ENCODE measurements around the gene ZDHHC9. TPM values are rescaled to one million over a fixed set of nuclear protein-coding genes. Genes with fewer than 3 reads are reported as not detected.

ZDHHC9 gene
- total RNA-seq, 1 donor from 2014 or later: 37.8 TPM

DNA sequence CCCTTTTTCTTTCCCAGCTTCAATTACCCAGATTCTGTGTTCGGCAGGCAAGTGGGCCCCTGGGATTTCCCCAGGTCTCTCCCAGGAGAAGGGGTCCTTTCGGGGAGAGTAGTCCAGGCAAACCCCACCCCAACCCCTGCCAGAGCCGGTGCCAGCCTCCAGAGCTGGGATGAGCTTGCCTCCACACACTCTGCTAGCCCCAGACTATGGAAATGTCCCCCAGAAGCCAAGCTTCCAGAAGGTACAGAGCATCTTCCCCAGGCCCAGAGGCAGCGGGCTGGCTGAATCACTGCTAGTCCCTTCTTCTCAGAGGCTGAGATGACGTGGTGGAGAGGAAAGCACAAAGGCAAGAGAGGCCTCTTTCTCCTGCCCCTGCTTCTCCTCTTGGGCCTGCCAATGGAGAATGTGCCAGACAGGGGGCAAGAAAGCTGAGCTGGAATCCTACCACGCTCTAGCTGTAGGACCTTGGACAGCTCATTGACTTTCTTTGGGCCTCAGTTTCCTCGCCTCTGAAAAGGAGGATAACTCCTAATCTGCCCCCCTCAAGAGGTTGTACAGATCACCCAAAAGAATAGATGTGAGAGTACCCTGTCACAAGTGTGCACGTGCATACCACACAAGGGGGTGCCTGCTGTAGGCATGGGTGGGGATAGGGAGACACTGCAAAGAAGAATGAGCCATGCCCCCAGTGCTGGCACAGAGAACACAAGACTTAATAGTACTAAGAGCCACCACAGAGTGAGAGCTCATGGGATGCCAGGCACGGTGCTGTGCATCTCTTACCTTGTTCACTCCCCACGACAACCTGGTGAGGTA, 61.8 kb downstream of the ZDHHC9 start:
- TF ChIP-seq, protein P1, sequence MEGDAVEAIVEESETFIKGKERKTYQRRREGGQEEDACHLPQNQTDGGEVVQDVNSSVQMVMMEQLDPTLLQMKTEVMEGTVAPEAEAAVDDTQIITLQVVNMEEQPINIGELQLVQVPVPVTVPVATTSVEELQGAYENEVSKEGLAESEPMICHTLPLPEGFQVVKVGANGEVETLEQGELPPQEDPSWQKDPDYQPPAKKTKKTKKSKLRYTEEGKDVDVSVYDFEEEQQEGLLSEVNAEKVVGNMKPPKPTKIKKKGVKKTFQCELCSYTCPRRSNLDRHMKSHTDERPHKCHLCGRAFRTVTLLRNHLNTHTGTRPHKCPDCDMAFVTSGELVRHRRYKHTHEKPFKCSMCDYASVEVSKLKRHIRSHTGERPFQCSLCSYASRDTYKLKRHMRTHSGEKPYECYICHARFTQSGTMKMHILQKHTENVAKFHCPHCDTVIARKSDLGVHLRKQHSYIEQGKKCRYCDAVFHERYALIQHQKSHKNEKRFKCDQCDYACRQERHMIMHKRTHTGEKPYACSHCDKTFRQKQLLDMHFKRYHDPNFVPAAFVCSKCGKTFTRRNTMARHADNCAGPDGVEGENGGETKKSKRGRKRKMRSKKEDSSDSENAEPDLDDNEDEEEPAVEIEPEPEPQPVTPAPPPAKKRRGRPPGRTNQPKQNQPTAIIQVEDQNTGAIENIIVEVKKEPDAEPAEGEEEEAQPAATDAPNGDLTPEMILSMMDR (IDR thresholded peaks at IDR 0.05; ENCODE audit: unreplicated experiment): no peak
- no peak for DNase-seq (ENCODE audit: low spot score)
- Mint-ChIP-seq H3K27me3 (ENCODE audit: unreplicated experiment) (peaks cover 7% of the 10 kb centered on the region), H3K27ac (ENCODE audit: unreplicated experiment) (no peak overlapping the region), H3K9me3 (ENCODE audit: unreplicated experiment) (no peaks in the 10 kb centered on the region), H3K4me3 (ENCODE audit: unreplicated experiment) (no peak overlapping the region), H3K36me3 (ENCODE audit: low read depth, unreplicated experiment) (peaks cover 6% of the 10 kb centered on the region), H3K4me1 (ENCODE audit: unreplicated experiment) (peaks cover 7% of the 10 kb centered on the region)

DNA sequence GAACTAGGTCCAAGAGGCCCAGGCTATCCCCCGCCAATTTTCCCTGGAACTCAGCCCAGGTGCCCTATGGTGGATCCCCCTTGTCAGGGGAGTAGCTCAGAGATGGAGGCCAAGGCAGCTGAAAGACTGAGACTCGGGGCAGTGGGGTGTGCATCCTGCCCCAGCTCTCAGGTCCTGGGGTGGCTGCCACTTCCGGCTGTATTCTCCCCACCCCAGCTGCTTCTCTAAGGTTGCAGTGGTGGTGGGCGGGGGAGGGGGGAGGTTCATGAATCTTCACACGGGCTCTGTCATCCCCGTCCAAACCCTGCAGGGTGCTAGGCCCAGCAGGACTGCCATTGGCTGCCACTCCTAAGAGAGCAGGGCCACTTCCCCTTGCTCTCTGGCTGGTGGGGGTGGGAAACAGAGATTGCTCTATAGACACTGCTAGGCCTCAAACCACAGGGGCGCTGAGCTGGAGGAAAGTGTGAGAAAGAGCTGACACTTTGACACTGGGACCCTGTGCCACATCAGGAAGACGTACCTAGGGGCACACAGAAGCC, 62.5 kb downstream of the ZDHHC9 start:
- TF ChIP-seq, protein P1 (IDR thresholded peaks at IDR 0.05; ENCODE audit: unreplicated experiment): no peak
- no peak for DNase-seq (ENCODE audit: low spot score)
- H3K36me3 Mint-ChIP-seq (ENCODE audit: low read depth, unreplicated experiment): peaks cover 6% of the 10 kb centered on the region
- peaks cover 7% of the 10 kb centered on the region for H3K27me3 Mint-ChIP-seq (ENCODE audit: unreplicated experiment)
- H3K4me1 Mint-ChIP-seq (ENCODE audit: unreplicated experiment): peaks cover 7% of the 10 kb centered on the region
- H3K27ac Mint-ChIP-seq (ENCODE audit: unreplicated experiment): no peak overlapping the region
- H3K9me3 Mint-ChIP-seq (ENCODE audit: unreplicated experiment): no peaks in the 10 kb centered on the region
- no peak overlapping the region for H3K4me3 Mint-ChIP-seq (ENCODE audit: unreplicated experiment)

DNA sequence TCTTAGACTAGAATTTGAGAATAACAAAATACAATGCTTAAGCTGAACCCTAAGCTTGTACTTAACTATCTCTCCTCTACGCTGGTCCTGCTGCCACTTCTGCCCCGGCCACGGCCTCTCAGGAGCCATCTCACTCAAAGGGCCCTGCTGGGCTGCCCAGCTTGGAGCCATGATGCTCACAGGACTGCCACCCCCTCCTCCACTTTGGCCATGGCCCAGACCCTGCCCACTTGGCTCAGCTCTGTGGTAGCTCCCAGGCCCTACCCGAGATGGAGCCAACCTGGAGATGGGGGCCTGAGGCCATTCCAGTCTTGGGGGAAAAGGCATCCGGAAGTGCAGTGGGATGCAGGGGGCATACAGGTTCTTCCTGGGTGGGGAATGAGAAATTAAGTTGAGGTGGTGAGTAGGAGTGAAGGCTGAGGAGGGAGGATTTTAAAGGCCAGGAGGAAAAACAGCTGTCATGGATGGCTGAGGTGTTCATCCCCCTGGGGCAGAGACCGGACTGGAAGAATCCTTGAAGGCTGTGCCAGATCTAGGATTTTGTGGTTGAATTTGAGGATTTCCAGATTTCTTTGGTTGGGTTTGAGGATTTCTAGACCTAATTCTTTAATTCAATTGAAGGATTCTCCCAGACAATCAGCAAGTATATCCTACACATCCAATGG, 63.1 kb downstream of the ZDHHC9 start:
- TF ChIP-seq, protein P1 (IDR thresholded peaks at IDR 0.05; ENCODE audit: unreplicated experiment): no peak
- Mint-ChIP-seq H3K4me1 (ENCODE audit: unreplicated experiment) (peaks cover under 1% of the 10 kb centered on the region), H3K27me3 (ENCODE audit: unreplicated experiment) (peaks cover 7% of the 10 kb centered on the region)

DNA sequence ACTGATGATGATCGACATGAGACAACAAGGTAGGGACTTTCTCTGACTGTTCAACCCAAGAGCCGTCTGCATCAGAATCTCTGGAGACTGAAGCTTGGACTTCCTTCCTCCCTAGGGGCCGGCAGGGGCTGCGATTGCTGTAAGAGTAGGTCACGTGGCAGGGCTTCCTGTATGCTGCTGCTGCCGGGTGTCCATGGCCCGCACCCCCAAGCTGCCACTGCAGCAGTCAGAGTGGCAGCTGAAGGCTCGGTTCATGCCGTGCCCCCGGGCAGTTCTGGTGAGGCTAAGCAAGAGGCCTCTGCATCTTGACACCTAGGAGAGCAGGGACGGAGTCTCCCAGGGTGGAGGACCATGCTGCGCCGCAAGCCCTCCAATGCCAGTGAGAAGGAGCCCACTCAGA, 63.9 kb downstream of the ZDHHC9 start, which contains the start of gene SASH3:
Gene SASH3 (plus strand): TSS at position 203 of the 400 bp plus-strand sequence. CDS start 149 bp downstream, at position 352.
- H3K4me3 Mint-ChIP-seq (ENCODE audit: unreplicated experiment): no peak within 1 kb of the TSS
- no peak for DNase-seq (ENCODE audit: low spot score)
- peaks cover 7% of the 10 kb centered on the region for H3K27me3 Mint-ChIP-seq (ENCODE audit: unreplicated experiment)
- peaks cover 6% of the 10 kb centered on the region for H3K36me3 Mint-ChIP-seq (ENCODE audit: low read depth, unreplicated experiment)
- H3K27ac Mint-ChIP-seq (ENCODE audit: unreplicated experiment): no peak within 1 kb of the TSS
- TF ChIP-seq, protein P1 (IDR thresholded peaks at IDR 0.05; ENCODE audit: unreplicated experiment): no peak
- no peaks in the 10 kb centered on the region for H3K9me3 Mint-ChIP-seq (ENCODE audit: unreplicated experiment)
- H3K4me1 Mint-ChIP-seq (ENCODE audit: unreplicated experiment): no peaks in the 10 kb centered on the region

More for the DNA sequence above, 63.1 kb downstream of the ZDHHC9 start:
- H3K9me3 Mint-ChIP-seq (ENCODE audit: unreplicated experiment): no peaks in the 10 kb centered on the region
- no peak overlapping the region for H3K4me3 Mint-ChIP-seq (ENCODE audit: unreplicated experiment)
- no peak overlapping the region for H3K27ac Mint-ChIP-seq (ENCODE audit: unreplicated experiment)
- H3K36me3 Mint-ChIP-seq (ENCODE audit: low read depth, unreplicated experiment): peaks cover 6% of the 10 kb centered on the region
- no peak for DNase-seq (ENCODE audit: low spot score)

Measured in endothelial cell (in vitro differentiated cells).